Neural progenitor cell (in vitro differentiated cells): ENCODE results near the gene ZNF771.

ENCODE experiments used
- CTCF ChIP-seq: fragments of 200-600 bp; sonication (generic); IDR thresholded peaks from 2 replicates; pipeline ENCODE4 v1.5.1; 2017; ENCODE audit warnings: antibody characterized with exemption, mild to moderate bottlenecking
- EZH2 ChIP-seq: fragments of 200-600 bp; sonication (generic); IDR thresholded peaks from 2 replicates; pipeline ENCODE4 v1.6.1; 2017; ENCODE audit warnings: antibody characterized with exemption, mild to moderate bottlenecking, moderate library complexity
- EZH2phosphoT487 ChIP-seq: fragments of 200-600 bp; sonication (generic); IDR thresholded peaks from 2 replicates; pipeline ENCODE4 v1.6.1; 2017; ENCODE audit warnings: antibody characterized with exemption

GRCh38 chr16:30421010-30421409 lies 13.6 kb downstream of the ZNF771 start:
- no peak for TF ChIP-seq CTCF
- no peak for TF ChIP-seq EZH2phosphoT487
- no peak for TF ChIP-seq EZH2
